Activated CD4-positive, CD25-positive, alpha-beta regulatory T cell treated with anti-CD3 and anti-CD28 coated beads, Interleukin-2, amount 50 U/mL, for 24 hours (primary cell): ENCODE data around the gene FMNL2.
"Not testable (repeated sequence)": the region's sequence is repeated elsewhere in the genome, so short reads cannot be mapped to it uniquely, and the experiment has no call there.

Experiments used
- ATAC-seq, 2 donors: fragments of 150-1000 bp; cut with Tn5 transposase; one replicate each; pipeline ENCODE4 v1.10.0; 2021; ENCODE audit warnings: mild to moderate bottlenecking in 1 of 2, moderate library complexity in 1 of 2

Gene FMNL2

DNA sequence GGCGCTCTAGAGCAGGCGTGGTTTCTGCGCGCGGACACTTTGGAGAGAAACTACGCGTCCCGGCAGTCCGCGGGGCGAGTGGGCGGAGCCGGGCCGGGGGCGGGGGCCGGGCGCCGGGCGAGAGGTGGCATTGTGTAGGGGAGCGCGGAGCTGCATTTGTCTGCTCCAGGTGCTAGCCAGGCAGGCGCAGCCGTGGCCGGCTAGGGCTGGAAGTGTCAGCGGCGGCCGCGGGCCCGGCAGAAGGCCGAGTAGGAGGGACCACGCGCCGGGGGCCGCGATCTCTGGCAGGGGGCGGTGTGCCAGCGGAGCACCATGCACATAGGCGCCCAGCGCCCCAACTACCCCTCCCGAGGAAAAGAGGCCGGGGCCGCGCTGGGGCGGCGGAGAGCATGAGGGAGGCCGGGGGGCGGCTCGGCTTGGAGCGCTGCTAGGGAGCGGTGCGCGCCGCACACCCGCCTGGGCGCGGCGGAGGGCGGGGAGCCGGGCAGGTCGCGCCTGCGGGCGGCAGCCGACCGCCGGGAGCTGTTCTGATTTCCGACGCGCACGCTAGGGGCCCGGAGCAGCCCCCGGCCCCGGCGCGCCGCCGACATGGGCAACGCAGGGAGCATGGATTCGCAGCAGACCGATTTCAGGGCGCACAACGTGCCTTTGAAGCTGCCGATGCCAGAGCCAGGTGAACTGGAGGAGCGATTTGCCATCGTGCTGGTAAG is at the start of gene FMNL2:
FMNL2 (plus strand) TSS at position 159 of the 710 bp plus-strand sequence.
- ATAC-seq, result peak; percentile 64 to 66

DNA sequence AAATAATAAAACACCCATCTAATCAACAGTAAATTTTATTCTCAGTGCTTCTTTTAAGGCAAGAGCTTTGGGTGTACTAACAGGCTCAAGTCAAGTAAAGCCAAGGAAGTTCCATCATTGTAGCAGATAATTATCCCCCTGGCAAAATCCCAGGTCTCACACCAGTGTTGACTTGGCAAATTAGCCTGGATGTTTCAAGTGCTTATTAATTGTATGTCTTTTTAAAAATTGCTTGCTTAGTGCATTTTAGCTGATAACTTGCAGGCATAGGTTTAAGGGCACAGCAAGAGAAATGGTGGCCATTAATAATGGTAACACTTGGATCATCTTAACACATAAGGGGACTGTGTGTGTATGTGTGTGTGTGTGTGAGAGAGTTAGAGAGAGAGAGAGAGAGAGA is 42.0 kb upstream of the FMNL2 start:
- ATAC-seq, result no peak

DNA sequence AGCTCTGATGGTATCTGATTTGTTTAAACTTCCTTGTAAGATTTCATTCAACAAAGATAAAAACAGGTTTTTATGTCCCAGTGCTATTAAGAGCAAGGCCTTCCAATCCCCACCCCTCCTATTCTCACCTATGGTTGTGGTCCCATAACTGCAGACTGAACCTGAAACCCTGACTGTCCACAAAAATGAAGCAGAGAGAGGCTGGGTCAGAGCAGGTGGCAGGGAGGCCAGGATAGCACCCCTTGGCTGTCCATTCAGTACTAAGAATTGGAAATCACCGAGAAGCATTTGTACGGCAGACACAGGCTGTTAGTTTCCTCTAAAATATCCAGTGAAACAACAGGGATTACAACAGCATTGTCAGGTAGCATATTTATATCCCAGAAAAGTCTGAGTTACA is 37.3 kb upstream of the FMNL2 start:
- ATAC-seq, result no peak

- ATAC-seq, result no peak
Measured at GRCh38 chr2:152298754-152299153, 36.2 kb upstream of the FMNL2 start.

DNA sequence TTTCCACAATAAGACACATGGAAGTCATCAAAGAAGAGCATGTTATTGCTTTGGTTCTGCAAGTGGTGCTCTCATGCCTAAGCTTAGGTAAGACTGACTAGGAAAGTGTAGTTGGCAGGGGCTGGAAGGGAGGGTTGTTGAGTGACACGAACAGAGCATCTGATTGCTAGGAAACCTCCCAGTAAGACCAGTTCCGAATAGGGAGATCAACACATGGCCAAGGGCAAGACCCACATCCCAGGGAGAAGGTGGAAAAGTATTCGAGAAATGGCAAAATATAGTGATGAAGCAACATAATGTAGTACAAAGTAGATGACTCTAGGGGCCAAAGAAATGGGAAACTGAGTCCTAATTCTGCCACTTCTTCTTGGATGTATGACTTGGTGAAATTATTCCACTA is 33.8 kb upstream of the FMNL2 start:
- ATAC-seq, result no peak

DNA sequence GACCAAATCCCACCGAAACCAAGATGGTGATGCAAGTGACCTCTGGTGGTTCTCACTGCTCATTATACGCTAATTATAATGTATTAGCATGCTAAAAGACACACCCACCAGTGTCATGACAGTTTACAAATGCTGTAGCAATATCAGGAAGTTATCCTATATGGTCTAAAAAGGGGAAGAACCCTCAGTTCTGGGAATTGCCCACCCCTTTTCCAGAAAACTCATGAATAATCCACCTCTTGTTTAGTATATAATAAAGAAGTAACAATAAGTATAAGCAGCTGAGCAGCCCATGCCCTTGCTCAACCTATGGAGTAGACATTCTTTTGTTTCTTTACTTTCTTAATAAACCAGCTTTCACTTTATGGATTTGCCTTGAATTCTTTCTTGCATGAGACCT is 31.0 kb upstream of the FMNL2 start:
- ATAC-seq, result no peak

DNA sequence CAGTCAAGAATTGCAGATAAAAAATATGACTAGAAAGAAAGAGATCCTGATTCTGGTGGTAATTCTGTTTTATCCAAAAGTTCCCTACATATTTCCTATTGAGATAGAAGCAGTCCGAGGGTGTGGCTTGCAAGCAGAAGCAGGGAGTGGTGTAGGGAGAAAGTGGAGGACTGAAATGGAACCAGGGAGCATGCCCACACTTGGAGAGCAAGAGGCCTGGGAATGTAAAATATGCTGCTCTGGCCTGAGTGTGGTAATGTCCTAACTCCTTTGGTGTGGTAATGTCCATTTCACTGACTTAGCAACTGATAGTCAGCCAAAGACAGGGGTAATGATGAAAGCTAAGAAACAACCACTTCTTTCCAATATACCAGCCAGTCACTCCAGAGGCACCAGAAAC is 30.1 kb upstream of the FMNL2 start:
- no peak for ATAC-seq

DNA sequence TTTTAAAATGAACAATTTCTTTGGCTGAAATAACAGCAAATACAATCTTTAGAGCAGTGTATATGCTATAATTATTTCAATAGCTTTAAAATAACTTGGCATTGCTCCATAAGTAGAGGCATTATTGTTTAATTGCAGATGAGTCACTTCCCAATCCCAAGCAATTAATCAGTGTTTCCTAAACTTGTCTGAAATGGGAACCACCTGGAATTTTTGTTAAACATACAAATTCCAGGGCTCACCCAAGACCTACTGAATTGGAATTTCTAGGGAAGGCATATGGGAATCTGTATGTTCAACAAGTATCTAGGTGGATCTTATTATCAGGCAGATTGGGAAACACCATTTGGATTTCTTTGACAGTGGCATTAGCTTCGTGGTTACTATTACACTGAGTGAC is 27.1 kb upstream of the FMNL2 start:
- ATAC-seq, result no peak

DNA sequence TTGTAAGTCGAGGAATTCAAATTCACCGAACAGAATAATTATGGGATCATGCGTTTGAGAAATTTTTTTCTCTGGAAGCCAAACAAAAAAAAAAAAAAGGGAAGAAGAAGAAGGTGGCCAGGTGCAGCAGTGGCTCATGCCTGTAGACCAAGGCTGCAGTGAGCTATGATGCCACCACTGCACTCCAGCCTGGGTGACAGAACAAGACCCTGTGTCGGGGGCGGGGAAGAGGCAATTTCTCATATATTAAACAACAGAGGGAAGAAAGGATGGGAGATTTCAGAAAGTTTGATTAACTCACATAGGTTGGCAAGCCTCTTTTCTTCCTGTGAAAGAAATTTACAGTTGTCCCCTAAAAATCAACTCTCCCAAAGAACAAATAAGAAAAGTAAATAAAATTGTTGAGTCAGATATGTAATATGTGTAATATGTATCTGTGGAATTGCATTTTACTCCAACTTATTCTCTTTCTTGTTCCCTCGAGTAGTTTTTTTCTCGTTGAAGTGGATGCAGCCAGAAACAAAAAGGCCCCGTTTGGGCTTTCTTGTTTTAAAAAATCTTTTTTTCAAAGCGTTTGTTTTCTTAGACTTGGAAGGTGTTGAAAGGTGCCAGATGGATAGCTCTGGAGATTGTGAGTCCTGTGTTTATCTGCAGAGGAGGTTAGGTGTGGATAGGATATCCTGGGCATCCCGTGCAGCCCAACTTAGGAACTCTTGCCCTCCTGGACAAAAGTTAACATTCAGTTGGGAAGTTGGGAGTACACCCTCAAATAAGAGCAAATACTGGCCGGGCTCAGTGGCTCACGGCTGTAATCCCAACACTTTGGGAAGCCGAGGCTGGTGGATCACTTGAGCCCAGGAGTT is 25.4 kb upstream of the FMNL2 start:
- ATAC-seq, result no peak

DNA sequence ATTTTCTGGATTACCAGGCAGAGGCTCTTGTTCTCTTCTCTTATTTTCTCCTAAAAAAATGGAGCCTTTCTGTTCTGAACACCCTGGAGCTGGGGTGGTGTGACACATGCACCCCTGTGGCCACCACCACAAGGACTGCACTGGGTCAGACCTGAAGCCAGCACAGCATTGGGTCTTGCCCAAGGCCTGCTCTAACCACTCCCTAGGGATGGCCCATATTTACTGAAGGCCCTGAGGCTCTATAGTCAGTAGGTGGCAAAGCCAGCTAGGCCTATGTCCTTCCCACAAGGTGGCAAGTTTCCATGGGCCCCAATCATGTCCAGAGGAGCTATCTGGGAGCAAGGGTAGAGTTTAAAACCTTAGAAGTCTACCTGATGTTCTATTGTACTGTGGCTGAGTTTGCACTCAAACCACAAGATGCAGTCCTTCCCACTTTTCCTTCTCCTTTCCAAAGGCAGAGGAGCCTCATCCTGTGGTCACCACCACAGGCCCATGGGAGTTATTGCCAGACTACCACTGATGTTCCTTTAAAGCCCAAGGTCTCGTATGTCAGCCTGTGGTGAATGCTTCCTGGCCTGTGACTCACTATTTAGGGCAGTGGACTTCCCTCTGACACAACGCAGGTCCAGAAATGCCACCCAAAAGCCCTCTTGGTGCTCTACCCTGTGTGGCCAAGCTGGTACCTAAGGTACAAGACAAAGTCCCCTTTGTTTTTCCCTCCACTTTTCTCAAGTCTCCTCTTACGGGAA is 15.0 kb upstream of the FMNL2 start:
- ATAC-seq, result no peak

DNA sequence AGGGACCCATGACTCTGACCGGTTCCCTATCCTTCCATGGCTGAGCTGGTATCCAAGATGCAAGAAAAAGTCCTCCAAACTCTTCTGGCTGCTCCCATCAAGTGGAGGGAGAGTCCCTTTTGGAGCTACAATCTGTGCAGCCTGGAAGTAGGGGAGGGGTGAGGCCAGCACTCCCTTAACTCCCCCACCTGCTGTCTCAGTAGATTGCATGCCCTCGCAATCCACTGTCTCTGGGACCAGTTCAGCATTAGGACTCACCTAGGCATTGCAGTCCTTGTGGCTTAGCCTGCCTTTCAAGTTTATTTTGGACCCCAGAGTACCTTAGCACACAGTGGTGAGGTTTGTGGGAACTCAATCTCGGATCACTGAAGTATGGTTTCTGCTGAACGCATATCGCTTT is 14.2 kb upstream of the FMNL2 start:
- ATAC-seq, result no peak

DNA sequence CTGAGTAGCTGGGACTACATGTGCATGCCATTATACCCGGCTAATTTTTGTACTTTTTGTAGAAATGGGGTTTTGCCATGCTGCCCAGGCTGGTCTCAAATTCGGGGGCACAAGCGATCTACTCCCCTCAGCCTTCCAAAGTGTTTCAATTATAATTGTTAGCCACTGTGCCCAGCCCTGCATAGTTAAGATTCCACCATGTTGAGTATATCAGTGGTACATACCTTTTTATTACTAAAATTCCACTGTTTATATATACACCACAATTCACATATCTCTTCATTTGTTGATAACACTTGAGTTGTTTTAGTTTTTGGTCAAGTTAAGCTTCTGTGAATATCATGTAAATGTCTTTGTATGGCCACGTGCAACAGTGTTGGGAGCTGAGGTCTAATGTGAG is 12.8 kb upstream of the FMNL2 start:
- ATAC-seq, result no peak

GRCh38 chr2:152325126-152325525 is 9.8 kb upstream of the FMNL2 start:
- ATAC-seq, result not testable (repeated sequence)

GRCh38 chr2:152326710-152327109 is 8.3 kb upstream of the FMNL2 start:
- ATAC-seq, result no peak

DNA sequence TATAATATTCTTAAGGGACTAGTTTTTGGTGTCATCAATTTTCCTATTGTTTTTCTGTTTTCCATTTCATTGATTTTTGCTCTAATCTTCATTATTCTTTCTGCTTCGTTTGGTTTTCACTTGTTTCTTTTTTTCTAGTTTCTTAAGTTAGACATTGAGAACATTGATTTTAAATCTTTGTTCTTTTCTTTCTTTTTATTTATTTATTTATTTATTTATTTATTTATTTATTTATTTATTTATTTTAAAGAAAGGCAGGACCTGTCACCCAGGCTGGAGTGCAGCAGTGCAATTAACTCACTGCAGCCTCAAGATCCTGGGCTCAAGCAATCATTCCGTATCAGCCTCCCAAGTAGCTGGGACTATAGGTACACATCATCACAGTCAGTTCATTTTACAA is 7.0 kb upstream of the FMNL2 start:
- no peak for ATAC-seq

GRCh38 chr2:152330235-152330866 is 4.6 kb upstream of the FMNL2 start:
- ATAC-seq, result no peak

- ATAC-seq, result no peak
Measured at GRCh38 chr2:152334701-152335015, 316 bp upstream of the FMNL2 start.

DNA sequence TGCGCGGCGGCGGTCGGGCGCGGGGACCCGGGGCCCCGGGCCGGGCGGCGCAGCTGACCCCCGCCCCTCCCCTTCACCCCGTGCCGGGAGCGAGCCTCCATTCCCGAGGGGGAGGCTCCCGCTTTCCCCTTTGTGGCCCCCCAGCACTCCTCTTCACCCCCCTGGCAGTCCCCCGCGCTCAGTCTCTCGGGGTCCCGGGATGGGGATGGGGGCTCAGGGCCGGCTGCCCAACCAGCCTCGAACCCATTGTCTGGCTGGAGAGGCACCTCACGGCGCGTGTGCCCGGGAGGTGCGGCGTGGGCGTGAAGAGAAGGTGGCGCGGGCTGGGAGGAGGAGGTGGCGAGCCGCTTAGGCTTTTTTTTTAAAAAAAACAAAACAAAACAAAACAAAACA is 748 bp downstream of the FMNL2 start:
- ATAC-seq, result no peak

- ATAC-seq, result no peak
Measured at GRCh38 chr2:152336119-152336853, 1.3 kb downstream of the FMNL2 start.

DNA sequence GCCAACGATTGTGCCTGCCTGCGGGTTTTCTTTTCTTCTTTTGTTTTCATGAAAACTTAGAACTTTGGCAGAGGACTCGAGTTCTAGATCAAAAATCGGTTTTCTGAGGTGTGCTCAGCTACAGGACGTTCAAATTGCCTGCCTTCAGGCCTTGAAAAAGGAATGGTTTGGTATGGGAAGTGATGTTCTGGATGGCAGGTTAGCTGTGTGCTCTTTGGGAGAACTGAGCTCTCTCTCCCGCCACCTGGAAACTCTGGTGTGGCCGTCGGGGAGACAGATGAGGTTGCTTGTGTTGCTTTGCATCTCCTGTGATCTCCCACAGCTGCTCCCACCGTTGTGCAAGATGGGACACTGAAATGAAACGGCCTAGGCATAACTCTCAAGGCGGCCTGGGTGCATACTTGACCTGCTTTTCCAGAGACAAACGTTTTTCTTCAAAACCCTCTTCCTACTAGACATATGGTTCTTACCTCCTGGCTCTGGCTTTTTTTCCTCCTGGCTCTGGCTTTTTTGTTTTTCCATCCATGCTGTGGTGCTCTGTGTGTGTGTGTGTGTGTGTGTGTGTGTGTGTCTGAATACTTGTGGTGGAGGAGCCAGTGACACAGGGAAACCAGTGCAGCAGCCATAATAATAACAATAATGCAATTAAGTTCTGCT is 2.0 kb downstream of the FMNL2 start:
- ATAC-seq, result no peak

- ATAC-seq, result no peak
Measured at GRCh38 chr2:152337511-152337903, 2.5 kb downstream of the FMNL2 start.
